ENCODE measurements around the gene SLC6A6. TPM values are rescaled to one million over a fixed set of nuclear protein-coding genes. Genes with fewer than 3 reads are reported as not detected.
A peak's percentile ranks its signal among the peaks of the same experiment; 100 is the strongest.

Gene SLC6A6
- total RNA-seq, 2 donors from 2014 or later: 24.4 to 180 TPM

DNA sequence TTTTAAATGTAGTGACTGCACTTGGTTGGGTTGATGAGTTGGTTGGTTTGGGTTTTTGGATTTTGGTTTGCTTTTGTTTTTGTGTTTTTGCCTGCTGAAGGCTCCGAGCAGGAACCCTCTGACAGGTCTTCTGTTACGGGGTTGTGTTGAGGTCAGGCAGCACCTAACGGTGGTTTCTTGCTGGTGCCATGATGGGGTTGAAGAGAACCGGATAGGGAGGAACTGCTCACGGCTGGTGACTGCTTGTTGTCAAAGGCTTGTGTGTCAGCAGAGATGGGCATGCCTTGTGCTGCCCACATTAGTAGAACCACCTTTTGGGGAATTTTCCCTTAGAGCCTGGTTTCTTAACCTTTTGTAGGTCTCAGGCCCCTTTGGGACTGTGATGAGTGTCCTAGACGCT lies 42.0 kb downstream of the SLC6A6 start:
- intact Hi-C loops (cut with DNase I): no loop called here
- ATAC-seq (no peak), DNase-seq (no peak)

DNA sequence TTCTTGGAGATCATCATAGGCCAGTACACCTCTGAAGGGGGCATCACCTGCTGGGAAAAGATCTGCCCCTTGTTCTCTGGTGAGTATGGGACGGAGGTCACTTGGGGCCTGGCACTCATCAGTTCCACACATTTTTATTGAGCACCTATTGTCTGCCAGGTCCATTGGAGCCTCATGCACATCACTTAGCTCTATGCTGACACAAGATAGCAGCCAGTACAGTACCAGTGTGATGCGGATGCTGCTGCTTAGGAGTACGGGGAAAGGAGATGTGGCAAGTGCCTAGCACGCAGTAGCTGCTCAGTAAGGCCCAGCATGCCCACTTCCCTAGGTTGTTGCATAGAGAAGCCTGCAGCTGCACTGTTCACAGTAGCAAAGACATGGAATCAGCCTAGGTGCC lies 43.4 kb downstream of the SLC6A6 start:
- no peak for ATAC-seq
- no peak for DNase-seq
- intact Hi-C loops (cut with DNase I): no loop called here

DNA sequence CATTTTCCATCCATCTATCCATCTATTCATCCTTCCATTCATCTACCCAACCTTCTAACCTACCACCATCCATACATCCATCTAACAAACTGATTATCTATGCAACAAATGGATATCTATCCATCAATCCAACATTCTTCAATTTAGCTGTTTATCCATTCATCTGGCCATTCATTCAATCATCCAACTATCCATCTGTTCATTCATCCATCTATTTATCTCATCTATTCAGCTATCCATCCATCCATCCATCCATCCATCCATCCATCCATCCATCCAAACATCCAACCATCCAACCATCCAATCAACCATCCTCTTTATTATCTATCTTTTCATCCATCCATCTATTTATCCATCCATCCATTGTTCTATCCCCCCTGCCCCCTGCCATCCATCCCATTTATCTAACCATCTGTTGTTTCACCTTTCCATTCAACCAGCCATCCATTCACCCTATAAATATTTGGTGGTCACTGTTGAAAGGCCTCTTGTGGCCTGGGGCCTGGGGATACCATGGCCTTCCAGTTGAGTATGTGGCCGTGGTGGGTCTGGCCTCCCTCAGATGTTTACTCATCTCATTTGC lies 44.7 kb downstream of the SLC6A6 start:
- intact Hi-C loops (cut with DNase I): no loop called here
- DNase-seq: no peak
- ATAC-seq: no peak

DNA sequence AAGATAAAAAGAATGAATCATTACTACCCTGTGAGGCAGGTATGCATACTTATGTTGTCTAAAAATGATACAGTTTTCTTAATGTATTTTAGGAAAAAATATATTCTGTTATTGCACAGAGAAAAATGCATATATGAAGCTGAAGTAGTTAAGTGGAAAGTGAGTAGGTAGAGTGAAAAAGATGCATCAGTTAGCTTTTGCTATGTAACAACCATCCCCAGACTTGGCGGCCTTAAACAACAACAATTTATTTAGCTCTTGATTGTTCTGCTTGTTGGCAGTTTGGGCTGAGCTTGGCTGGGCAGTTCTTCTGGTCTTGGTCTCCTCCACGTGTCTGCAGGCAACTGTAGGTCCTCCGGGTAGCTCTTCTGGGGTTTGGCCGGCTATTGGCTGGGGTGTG lies 45.7 kb downstream of the SLC6A6 start:
- ATAC-seq: no peak
- DNase-seq: no peak
- intact Hi-C loops (cut with DNase I): no loop called here

DNA sequence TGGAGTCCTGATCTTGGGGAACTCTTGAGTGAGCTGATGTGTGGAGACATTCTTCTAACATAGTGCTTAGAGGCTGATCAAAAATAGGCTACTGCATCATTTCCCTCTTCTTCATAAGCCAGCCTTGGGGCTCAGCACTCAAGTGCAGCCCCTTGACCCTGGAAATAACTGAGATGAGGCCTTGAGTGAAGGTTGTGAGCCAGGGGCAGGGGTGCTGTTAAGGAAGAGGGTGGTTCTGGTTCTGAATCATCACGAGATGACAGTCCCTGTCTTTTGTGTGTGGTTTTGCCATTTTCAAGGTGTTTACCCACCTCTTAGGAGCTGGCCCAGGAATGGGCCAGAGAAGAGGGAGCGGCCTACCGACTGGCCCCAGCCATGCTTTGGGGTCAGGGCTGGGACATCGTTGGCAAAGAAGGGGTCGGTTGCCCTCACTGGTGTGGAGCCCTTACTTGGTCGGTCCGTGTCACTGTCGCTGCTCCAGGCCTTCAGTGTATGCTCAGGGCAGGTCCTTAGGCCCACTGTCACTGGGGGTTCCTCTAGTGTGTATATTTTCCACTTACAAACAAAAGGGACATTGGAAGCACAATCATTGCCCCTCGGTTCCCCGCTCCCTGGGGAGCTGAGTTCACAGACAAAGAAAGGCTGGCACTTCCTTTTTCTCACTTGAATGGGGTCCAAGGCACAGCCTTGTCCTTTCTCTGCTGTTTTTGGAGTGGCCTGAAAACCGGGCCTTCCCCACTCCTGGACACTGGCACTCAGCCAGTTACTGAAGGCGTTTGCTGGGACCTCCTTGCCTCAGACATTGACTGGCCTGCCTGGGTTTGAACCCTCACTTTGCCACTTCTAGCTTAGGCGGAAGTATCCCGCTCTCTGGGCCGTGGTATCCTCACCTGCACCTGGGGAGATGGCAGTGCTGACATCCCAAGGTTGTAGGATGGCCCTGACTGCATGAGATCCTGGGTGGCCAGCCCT lies 46.6 kb downstream of the SLC6A6 start:
- intact Hi-C loops (cut with DNase I): no loop called here
- DNase-seq: no peak

DNA sequence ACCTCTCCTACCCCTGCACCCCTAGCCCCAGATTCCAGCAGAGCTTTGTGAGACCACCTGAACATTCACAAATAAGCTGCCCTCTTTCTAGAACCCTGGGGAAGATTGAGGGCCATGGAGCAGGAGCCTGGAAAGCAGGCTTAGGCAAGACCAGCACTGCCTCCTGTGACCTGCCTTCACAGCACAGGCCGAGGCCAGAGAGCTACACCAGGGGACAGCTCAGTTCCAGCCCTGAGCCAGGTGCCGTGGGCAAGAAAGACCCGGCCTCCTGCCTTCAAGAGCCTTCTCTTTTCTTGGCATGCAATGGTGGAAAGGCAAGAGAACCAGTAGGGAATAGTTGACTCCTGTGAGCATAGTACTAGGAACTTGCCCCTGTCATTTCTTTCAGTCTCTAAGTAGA lies 48.1 kb downstream of the SLC6A6 start:
- intact Hi-C loops (cut with DNase I): no loop called here
- no peak for DNase-seq
- no peak for ATAC-seq

More for the DNA sequence above, 46.6 kb downstream of the SLC6A6 start:
- no peak for ATAC-seq

DNA sequence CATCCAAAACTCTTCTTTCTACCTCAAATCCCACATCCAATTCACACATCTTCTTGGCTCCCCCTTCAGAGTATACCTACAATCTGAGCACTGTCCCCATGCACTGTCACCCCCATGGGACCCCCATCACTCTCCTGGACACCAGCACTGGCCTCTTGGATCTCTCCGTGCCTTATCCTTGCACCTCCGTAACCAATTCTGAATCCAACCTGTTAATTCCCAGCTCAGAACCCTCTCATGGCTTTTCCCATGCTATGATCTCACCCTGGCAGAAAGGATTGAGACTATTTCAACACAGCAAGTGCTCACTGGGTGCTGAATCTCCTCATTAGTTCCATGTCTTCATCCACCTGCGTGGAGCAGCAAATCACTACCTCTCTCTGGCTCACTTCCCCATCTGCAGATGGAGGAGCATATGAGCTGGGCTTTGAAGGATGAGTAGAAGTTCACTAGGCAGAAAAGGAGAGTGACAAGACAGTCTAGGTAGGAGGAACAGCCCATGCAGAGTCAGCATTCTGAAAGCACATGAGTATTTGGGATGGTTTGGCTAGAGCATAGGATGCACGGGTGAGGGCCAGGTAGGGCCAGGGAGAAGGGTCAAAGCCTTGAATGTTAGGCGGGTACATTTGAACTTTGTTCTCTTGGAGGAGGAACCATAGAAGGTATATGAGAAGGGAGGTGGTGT lies 48.7 kb downstream of the SLC6A6 start:
- DNase-seq (no peak), ATAC-seq (no peak)
- intact Hi-C loops (cut with DNase I): no loop called here

DNA sequence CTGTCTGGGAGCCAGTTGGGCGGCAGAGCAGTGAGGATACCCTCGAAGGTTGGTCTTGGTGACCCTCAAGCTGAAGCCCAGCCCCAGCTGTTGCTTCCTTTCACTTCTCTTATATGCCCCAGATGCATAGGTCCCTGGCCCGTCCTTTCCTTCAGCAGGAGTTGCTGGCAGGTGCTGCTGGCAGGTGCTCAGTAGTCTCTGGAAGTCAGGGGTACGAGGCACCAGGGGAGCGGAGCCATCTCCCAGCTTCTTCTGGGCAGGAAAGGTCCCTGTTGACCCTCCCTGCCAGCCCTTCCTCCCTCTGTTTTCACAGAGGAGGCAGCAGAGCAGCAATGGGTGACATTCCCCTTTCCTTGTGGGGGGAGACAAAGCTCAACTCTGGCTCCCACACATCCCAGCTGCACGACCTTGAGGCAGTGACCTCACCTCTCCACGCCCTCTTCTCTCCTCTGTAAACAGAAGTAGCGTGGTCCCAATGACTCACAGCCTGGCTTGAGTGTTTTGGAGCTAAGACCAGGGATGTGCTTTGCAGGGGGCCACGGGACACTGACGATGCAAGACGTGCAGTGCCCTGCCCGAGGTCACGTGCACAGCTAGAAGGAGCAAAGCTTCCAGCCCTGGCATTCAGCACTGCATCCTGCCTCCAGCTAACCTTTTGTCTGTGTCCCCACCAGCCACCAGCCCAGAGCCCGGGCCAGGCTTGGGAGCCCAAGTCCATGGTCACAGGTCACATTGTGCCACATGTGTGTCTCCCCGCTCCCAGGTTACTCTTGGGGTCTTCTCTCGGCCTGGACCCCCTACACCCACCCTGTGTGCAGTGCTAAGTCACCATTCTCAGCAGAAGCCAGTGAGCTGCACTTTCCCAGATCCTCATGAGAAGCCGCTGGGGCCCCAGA lies 49.7 kb downstream of the SLC6A6 start:
- DNase-seq (peak; percentile 70), ATAC-seq (peak; percentile 23 to 70)
- intact Hi-C loops (cut with DNase I): no loop called here

DNA sequence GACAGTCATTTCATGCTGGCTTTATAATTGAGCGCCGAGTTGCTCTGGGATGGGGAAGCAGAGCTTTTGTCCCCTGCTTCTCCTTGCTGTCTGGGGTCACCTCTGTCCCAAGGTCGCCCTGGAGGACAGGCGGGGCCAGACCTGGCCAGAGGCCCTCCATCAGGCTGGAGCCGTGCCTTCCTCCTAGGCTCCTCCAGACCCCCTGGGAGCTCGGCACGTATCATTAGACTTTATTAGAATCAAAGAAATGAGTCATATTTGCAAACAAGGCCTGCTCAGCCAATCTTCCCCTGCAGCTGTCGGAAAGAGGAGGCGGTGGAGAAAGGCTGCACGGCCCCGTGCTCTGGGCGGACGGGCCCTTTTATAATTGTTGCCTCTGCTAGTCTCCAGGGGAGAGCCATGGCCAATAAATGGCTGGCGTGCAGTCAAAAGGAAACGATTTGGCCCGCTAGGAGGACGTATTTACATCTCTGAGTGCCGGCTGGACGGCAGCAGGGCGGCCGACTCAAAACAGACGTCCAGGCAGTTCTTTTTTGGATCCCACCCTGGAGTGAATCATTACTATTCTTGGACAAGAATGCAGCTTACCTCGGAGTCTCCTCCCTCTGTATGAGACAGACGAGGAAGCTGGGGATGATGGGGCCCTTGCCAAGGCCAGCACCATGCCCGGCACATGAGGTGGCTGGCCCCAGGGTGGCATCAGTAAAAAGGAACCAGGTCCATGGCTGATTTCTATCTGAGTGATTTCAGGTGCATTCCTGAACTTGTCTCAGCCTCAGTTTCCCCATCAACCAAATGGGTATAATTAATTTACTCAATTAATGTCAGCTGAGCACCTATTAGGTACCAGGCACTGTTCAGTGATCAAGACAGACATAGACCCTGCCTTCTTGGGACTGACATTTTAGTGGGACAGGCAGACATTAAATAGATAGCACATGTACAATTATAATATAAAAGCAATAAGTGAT lies 50.6 kb downstream of the SLC6A6 start:
- ATAC-seq (peak; percentile 90 to 92), DNase-seq (peak; percentile 92)
- intact Hi-C loops (cut with DNase I): no loop called here

DNA sequence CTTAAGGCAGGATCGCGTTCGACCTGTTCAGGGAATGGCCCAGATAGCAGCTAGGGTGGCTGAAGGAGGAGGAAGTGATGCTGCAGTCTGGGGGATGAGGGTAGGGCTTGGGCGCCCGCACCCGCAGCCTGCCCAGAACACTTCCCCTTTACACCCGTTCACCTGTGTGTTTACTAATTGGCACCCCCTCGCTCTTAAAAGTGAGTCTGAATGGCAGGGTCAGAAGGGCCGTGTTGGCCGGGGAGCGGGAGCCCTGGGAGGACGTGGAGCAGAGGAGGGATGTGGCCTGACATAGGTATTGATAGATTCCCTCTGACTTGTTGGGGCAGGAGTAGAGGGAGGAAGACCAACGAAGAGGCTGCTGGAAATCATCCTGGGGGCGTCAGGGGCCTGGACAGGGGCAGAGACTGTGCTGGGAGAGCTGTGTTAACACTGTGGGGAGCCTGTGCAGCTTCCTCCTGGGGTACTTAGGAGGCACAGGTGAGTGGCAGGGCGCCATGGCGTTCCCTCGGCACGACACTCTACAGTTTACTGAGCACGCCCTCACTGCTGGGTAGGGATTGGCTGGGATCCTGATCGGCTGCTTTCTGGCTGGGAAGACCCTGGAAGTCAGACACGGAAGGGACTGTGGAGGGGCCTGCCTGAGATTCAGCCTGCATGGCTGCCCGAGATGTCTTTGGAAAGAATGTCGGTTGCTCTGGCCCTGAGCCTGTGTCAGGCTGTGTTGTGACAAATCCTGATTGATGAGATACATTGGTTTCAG lies 51.7 kb downstream of the SLC6A6 start:
- intact Hi-C loops (cut with DNase I): no loop called here
- ATAC-seq: no peak
- no peak for DNase-seq

DNA sequence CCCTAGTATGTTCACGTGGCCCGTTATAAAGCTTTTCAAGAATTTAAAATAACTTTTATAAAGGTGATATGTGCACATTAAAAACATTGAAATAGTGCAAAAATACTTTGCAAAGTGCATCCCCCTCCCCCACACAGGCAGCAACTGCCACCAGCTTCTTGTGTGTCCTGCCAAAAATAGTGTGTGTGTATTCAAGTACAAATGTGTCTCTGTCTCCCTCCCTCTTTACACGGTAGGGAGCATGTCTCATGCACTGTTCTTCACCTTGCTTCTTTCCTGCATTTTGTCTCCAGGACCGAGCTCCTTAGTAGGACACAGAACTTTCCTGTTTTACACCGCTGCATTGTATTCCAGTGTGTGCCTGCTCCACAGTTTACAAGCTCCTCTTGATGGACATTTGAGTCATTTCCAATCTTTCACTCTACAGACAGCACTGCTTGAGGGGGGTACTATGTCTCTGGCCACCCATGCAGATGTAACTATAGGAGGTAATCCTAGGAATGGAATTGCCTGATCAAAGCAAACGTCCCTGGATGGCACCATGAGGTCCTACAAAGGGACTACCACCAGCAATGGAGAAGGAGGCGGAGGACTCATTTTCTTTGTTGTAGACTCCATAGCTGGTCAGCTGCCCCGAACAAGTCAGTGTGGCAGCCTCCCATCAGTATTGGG lies 52.4 kb downstream of the SLC6A6 start:
- ATAC-seq: no peak
- DNase-seq: no peak
- intact Hi-C loops (cut with DNase I): no loop called here

DNA sequence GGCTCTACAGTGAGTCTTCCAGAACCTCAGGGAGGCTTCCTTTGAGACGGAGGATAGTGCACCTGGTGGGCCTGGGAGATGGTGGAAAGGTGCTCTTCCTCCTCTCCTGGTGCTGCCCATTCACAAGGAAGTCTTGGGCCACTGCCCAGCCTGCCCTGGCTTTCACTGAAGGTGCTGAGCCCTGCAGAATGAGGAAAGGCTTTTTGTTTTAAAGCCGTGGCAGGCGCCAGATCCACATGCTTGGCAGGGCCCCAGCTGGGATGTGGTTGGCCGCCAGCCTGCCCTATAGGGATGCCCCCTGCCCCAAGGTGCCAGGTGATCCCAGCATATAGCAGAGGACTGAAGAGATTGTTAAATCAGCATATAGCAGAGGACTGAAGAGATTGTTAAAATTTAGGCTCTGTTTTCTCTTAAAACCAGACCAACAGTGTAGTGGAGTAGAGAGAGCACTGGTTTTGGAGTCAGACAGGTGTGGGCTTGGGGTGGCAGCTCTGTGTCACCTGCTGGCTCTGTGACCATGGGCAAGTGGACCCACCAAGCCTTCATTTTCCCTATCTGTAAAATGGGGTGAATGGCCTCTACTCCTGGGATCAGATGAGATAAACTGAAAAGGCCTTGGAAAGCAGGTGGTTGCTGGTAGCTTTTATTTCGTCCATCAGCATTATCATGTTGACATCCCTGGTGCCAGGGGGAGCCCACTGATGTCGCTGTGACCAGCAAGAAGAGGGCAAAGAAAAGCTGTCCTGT lies 53.3 kb downstream of the SLC6A6 start:
- intact Hi-C loops (cut with DNase I): no loop called here
- ATAC-seq (no peak), DNase-seq (no peak)

DNA sequence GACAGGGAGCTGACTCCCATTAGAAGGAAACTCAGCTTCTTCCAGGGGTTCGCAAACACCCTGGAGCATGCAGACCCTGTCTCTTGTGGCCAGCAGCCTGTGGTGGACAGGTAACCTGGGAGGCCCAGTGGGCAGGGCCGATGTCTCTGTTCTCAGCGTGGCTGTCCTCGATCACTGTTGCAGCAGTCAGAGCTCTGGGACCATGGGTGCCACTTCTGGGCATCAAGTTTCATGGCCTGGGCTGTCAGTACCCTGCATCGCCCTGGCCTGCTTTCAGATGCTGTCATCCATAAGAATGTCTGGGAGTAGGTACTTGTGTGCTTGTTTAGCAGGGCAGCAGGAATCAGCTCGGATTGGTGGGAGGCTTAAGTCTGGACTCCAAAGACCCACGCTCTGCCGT lies 54.4 kb downstream of the SLC6A6 start:
- ATAC-seq (no peak), DNase-seq (no peak)
- intact Hi-C loops (cut with DNase I): no loop called here

DNA sequence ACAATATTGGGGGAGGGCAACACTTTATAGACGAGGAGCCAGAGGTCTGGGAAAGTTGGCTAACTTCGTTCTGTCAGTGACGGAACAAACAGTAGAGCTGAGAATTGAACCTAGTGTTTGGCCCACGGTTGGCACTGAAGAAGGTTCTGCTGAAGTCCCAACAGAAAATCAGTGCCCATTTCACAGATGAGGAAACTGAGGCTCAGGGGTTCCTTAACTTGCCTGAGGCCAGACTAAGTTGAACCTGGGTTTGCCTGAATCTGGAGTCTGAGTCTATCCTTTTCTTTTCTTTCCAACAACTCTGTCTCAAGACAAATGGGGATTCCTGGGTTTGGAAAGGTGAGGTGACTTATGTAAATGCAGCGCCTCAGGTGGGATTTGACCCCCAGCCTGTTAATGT lies 55.1 kb downstream of the SLC6A6 start:
- ATAC-seq: no peak
- no peak for DNase-seq
- intact Hi-C loops (cut with DNase I): no loop called here

DNA sequence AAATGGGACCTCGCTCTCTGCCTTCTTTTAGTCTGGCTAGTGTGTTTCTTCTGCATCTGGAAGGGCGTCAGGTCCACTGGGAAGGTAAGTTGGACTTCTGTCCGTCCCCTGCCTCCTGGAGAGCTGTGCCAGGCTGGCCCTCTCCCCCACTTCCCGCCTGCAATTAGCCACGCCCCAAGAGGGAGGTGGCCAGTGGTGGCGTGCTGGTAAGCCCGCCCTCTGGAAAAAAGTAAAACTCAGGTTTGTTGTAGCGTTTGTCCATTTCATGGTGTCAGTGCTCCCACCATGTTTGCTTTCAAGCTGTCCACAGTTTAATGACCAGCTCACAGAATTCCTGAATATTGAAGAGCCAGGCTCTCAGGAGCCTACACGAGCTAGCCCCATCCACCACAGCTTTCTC lies 55.6 kb downstream of the SLC6A6 start:
- intact Hi-C loops (cut with DNase I): no loop called here
- DNase-seq (no peak), ATAC-seq (no peak)
